ENCODE results near the gene SESN1.

Gene SESN1

GRCh38 chr6:108966251-108966650 is 128.4 kb downstream of the SESN1 start:
- Histone ChIP-seq H3K4me1 (ENCODE audit: low read depth, poor library complexity, severe bottlenecking) (no peaks in the 10 kb centered on the region), H4K20me1 (ENCODE audit: insufficient read depth) (no peaks in the 10 kb centered on the region), H3K27me3 (ENCODE audit: insufficient read depth, low read depth) (no peaks in the 10 kb centered on the region), H2AFZ (ENCODE audit: low read depth) (no peak overlapping the region), H3K79me2 (ENCODE audit: insufficient read depth, low read depth) (no peaks in the 10 kb centered on the region), H3K27ac (no peak overlapping the region), H3K4me3 (IDR thresholded peaks at IDR 0.05; ENCODE audit: insufficient read depth, low read depth, low read length) (no peak overlapping the region), H3K4me2 (no peak overlapping the region), H3K9ac (no peak overlapping the region), H3K36me3 (ENCODE audit: insufficient read depth) (no peaks in the 10 kb centered on the region)
- TF ChIP-seq CTCF (conservative IDR thresholded peaks at IDR 0.05; ENCODE audit: low read depth, low read length) = no peak

GRCh38 chr6:108961985-108962384 is 132.7 kb downstream of the SESN1 start:
- H3K36me3 ChIP-seq (ENCODE audit: insufficient read depth) = no peaks in the 10 kb centered on the region
- H3K4me3 ChIP-seq (IDR thresholded peaks at IDR 0.05; ENCODE audit: insufficient read depth, low read depth, low read length) = no peak overlapping the region
- H3K4me1 ChIP-seq (ENCODE audit: low read depth, poor library complexity, severe bottlenecking) = peaks cover 2% of the 10 kb centered on the region
- H3K9ac ChIP-seq = no peak overlapping the region
- no peak overlapping the region for H2AFZ ChIP-seq (ENCODE audit: low read depth)
- H4K20me1 ChIP-seq (ENCODE audit: insufficient read depth) = no peaks in the 10 kb centered on the region
- no peak overlapping the region for H3K4me2 ChIP-seq
- no peaks in the 10 kb centered on the region for H3K27me3 ChIP-seq (ENCODE audit: insufficient read depth, low read depth)
- H3K27ac ChIP-seq = no peak overlapping the region
- H3K79me2 ChIP-seq (ENCODE audit: insufficient read depth, low read depth) = no peaks in the 10 kb centered on the region
- no peak for TF ChIP-seq CTCF (conservative IDR thresholded peaks at IDR 0.05; ENCODE audit: low read depth, low read length)

GRCh38 chr6:108961077-108961476 is 133.6 kb downstream of the SESN1 start:
- Histone ChIP-seq H3K27me3 (ENCODE audit: insufficient read depth, low read depth) (no peaks in the 10 kb centered on the region), H3K9ac (no peak overlapping the region), H4K20me1 (ENCODE audit: insufficient read depth) (no peaks in the 10 kb centered on the region), H3K27ac (no peak overlapping the region), H3K79me2 (ENCODE audit: insufficient read depth, low read depth) (no peaks in the 10 kb centered on the region), H3K4me2 (no peak overlapping the region), H3K4me1 (ENCODE audit: low read depth, poor library complexity, severe bottlenecking) (peaks cover 11% of the 10 kb centered on the region), H3K36me3 (ENCODE audit: insufficient read depth) (no peaks in the 10 kb centered on the region), H2AFZ (ENCODE audit: low read depth) (no peak overlapping the region), H3K4me3 (IDR thresholded peaks at IDR 0.05; ENCODE audit: insufficient read depth, low read depth, low read length) (no peak overlapping the region)
- no peak for TF ChIP-seq CTCF (conservative IDR thresholded peaks at IDR 0.05; ENCODE audit: low read depth, low read length)

GRCh38 chr6:108960601-108961000 is 134.0 kb downstream of the SESN1 start:
- Histone ChIP-seq H2AFZ (ENCODE audit: low read depth) (no peak overlapping the region), H3K9ac (no peak overlapping the region)
- TF ChIP-seq CTCF (conservative IDR thresholded peaks at IDR 0.05; ENCODE audit: low read depth, low read length) = no peak

More at GRCh38 chr6:108960601-108961000, 134.0 kb downstream of the SESN1 start:
- no peaks in the 10 kb centered on the region for H4K20me1 ChIP-seq (ENCODE audit: insufficient read depth)
- H3K79me2 ChIP-seq (ENCODE audit: insufficient read depth, low read depth) = no peaks in the 10 kb centered on the region
- H3K27me3 ChIP-seq (ENCODE audit: insufficient read depth, low read depth) = no peaks in the 10 kb centered on the region
- H3K36me3 ChIP-seq (ENCODE audit: insufficient read depth) = no peaks in the 10 kb centered on the region
- H3K4me1 ChIP-seq (ENCODE audit: low read depth, poor library complexity, severe bottlenecking) = peaks cover 15% of the 10 kb centered on the region
- no peak overlapping the region for H3K4me3 ChIP-seq (IDR thresholded peaks at IDR 0.05; ENCODE audit: insufficient read depth, low read depth, low read length)
- no peak overlapping the region for H3K4me2 ChIP-seq
- no peak overlapping the region for H3K27ac ChIP-seq

Measured in KMS-11 (cell line).